IMR-90 (cell line): ENCODE measurements around the gene KCNK6.

Source experiments
- FOS ChIP-seq: fragments of 150-350 bp; IDR thresholded peaks from 2 replicates; pipeline ENCODE4 v1.6.1; 2016; ENCODE audit warnings: low read depth, low read length
- MAZ ChIP-seq: IDR thresholded peaks from 2 replicates; pipeline ENCODE4 v1.6.1; 2012; ENCODE audit warnings: low read depth, mild to moderate bottlenecking, low read length, improper control_type of control experiment, moderate library complexity, borderline replicate concordance
- POLR2A ChIP-seq: IDR thresholded peaks from 2 replicates; pipeline ENCODE4 v1.6.1; 2012; ENCODE audit warnings: mild to moderate bottlenecking, low read depth, low read length
- RAD21 ChIP-seq: IDR thresholded peaks from 2 replicates; pipeline ENCODE4 v1.6.1; 2012; ENCODE audit warnings: low read length, improper control_type of control experiment
- RFX5 ChIP-seq: IDR thresholded peaks from 2 replicates; pipeline ENCODE4 v1.8.0; 2012; ENCODE audit warnings: low read depth, mild to moderate bottlenecking, low read length, moderate library complexity
- SMC3 ChIP-seq: fragments of 150-350 bp; IDR thresholded peaks from 2 replicates; pipeline ENCODE4 v1.6.1; 2016; ENCODE audit warnings: low read depth, mild to moderate bottlenecking, antibody characterized with exemption, low read length, moderate library complexity
- TF ChIP-seq, protein P1 (sequence below): conservative IDR thresholded peaks from 2 replicates; pipeline ENCODE4 v1.5.1; 2012; ENCODE audit warnings: mild to moderate bottlenecking, low read depth, low read length, improper control_type of control experiment
- TF ChIP-seq, protein P2 (sequence below): fragments of 150-350 bp; IDR thresholded peaks from 2 replicates; pipeline ENCODE4 v1.6.1; 2017; ENCODE audit warnings: mild to moderate bottlenecking, antibody characterized with exemption, low read length, low read depth

DNA sequence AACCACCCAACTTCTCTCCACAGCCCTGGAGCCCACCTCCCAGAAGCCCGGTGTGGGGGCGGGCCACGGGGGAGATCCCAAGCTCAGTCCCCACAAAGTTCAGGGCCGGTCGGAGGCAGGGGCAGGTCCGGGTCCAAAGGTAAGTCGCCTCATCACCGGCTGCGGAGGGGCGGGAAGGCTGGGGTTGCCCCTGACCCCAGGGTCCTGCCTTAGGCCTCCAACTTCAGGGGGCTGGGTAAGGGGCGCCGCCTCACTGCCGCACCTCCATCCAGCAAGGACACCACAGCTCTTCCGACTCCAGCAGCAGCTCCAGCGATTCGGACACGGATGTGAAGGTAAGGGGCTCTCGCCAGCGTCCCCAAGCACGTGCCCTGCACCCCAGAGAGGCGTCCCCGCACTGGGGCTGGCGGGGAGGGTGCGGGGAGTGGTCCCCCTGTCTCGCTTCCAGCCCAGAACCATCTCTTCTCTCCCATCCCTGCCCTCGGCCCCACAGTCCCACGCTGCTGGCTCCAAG lies 15.2 kb upstream of the KCNK6 start:
- TF ChIP-seq POLR2A (no peak), MAZ (no peak), RAD21 (no peak), SMC3 (no peak), FOS (no peak), RFX5 (no peak)
- TF ChIP-seq, protein P1, sequence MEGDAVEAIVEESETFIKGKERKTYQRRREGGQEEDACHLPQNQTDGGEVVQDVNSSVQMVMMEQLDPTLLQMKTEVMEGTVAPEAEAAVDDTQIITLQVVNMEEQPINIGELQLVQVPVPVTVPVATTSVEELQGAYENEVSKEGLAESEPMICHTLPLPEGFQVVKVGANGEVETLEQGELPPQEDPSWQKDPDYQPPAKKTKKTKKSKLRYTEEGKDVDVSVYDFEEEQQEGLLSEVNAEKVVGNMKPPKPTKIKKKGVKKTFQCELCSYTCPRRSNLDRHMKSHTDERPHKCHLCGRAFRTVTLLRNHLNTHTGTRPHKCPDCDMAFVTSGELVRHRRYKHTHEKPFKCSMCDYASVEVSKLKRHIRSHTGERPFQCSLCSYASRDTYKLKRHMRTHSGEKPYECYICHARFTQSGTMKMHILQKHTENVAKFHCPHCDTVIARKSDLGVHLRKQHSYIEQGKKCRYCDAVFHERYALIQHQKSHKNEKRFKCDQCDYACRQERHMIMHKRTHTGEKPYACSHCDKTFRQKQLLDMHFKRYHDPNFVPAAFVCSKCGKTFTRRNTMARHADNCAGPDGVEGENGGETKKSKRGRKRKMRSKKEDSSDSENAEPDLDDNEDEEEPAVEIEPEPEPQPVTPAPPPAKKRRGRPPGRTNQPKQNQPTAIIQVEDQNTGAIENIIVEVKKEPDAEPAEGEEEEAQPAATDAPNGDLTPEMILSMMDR, result no peak
- TF ChIP-seq, protein P2, sequence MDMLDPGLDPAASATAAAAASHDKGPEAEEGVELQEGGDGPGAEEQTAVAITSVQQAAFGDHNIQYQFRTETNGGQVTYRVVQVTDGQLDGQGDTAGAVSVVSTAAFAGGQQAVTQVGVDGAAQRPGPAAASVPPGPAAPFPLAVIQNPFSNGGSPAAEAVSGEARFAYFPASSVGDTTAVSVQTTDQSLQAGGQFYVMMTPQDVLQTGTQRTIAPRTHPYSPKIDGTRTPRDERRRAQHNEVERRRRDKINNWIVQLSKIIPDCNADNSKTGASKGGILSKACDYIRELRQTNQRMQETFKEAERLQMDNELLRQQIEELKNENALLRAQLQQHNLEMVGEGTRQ, result no peak
